Measurements from ENCODE around the gene FGFR4. TPM values are rescaled to one million over a fixed set of nuclear protein-coding genes. Genes with fewer than 3 reads are reported as not detected.
A peak's percentile ranks its signal among the peaks of the same experiment; 100 is the strongest.

Gene FGFR4
- total RNA-seq, 3 donors from 2014 or later, result 0.48 to 4.5 (median 2.0) TPM

GRCh38 chr5:177095088-177095669 is 8.5 kb downstream of the FGFR4 start:
- Histone ChIP-seq H3K36me3 (no peaks in the 10 kb centered on the region), H3K4me3 (no peak overlapping the region), H3K27me3 (no peaks in the 10 kb centered on the region), H3K27ac (peak overlapping the region in 1 of 2 donors; percentile 10), H3K9me3 (no peaks in the 10 kb centered on the region), H3K4me1 (no peaks in the 10 kb centered on the region)
- TF ChIP-seq POLR2A (IDR thresholded peaks at IDR 0.05) (no peak), CTCF (IDR thresholded peaks at IDR 0.05) (no peak), POLR2AphosphoS5 (IDR thresholded peaks at IDR 0.05) (no peak)
- DNase-seq (ENCODE audit: low spot score in 2 of 2), result no peak
- intact Hi-C loops (cut with DNase I; ENCODE audit: low total_unique reads), result no loop called here

- intact Hi-C loops (cut with DNase I; ENCODE audit: low total_unique reads), result no loop called here
- no peaks in the 10 kb centered on the region for H3K36me3 ChIP-seq
- H3K4me3 ChIP-seq, result no peak overlapping the region
- H3K9me3 ChIP-seq, result no peaks in the 10 kb centered on the region
- TF ChIP-seq POLR2AphosphoS5 (IDR thresholded peaks at IDR 0.05) (no peak), POLR2A (IDR thresholded peaks at IDR 0.05) (no peak), CTCF (IDR thresholded peaks at IDR 0.05) (no peak)
- H3K27ac ChIP-seq, result no peak overlapping the region
- H3K27me3 ChIP-seq, result no peaks in the 10 kb centered on the region
- no peaks in the 10 kb centered on the region for H3K4me1 ChIP-seq
- DNase-seq (ENCODE audit: low spot score in 2 of 2), result no peak
Observed at GRCh38 chr5:177096162-177097015, 9.7 kb downstream of the FGFR4 start.

- TF ChIP-seq POLR2A (IDR thresholded peaks at IDR 0.05) (no peak), CTCF (IDR thresholded peaks at IDR 0.05) (no peak), POLR2AphosphoS5 (IDR thresholded peaks at IDR 0.05) (no peak)
- intact Hi-C loops (cut with DNase I; ENCODE audit: low total_unique reads), result no loop called here
- H3K27ac ChIP-seq, result no peak overlapping the region
Observed at GRCh38 chr5:177097016-177097985, 10.6 kb downstream of the FGFR4 start.

GRCh38 chr5:177098120-177098469 is 11.4 kb downstream of the FGFR4 start:
- Histone ChIP-seq H3K27ac (no peak overlapping the region), H3K4me3 (no peak overlapping the region), H3K36me3 (no peaks in the 10 kb centered on the region), H3K4me1 (no peaks in the 10 kb centered on the region), H3K27me3 (no peaks in the 10 kb centered on the region), H3K9me3 (no peaks in the 10 kb centered on the region)
- no peak for DNase-seq (ENCODE audit: low spot score in 2 of 2)
- intact Hi-C loops (cut with DNase I; ENCODE audit: low total_unique reads), result no loop called here
- no peak for TF ChIP-seq POLR2AphosphoS5 (IDR thresholded peaks at IDR 0.05)
- TF ChIP-seq CTCF (IDR thresholded peaks at IDR 0.05), result no peak
- no peak for TF ChIP-seq POLR2A (IDR thresholded peaks at IDR 0.05)

More at GRCh38 chr5:177097016-177097985, 10.6 kb downstream of the FGFR4 start:
- no peak for DNase-seq (ENCODE audit: low spot score in 2 of 2)
- Histone ChIP-seq H3K27me3 (no peaks in the 10 kb centered on the region), H3K4me3 (no peak overlapping the region), H3K9me3 (no peaks in the 10 kb centered on the region), H3K36me3 (no peaks in the 10 kb centered on the region), H3K4me1 (no peaks in the 10 kb centered on the region)
